Fibroblast of peridontal ligament (primary cell): ENCODE results near the gene ARMC2.
"Not testable (repeated sequence)": the region's sequence is repeated elsewhere in the genome, so short reads cannot be mapped to it uniquely, and the experiment has no call there.

Experiments used
- DNase-seq: peaks from one replicate; pipeline ENCODE4 v3.0.0-alpha.2; 2010; ENCODE audit errors: extremely low read depth

The ARMC2 gene

DNA sequence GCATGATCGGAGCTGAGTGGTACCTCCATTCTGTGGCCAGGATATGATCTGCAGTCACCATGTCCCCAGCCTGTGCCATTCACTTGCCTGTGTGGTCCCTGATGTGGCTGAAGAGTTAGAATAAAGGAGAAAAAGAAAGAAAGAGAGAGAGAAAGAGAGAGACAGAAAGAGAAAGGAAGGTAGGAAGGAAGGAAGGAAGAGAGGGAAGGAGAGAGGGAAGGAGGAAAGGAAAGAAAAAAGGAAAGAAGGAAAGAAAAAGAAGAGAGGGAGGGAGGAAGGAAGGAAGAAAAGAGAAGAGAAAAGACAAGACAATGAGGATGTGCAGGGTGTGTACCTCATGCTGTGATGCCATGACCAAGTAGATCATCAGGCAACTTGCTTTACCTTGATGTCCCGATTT, 22.1 kb downstream of the ARMC2 start:
- no peak for DNase-seq

DNA sequence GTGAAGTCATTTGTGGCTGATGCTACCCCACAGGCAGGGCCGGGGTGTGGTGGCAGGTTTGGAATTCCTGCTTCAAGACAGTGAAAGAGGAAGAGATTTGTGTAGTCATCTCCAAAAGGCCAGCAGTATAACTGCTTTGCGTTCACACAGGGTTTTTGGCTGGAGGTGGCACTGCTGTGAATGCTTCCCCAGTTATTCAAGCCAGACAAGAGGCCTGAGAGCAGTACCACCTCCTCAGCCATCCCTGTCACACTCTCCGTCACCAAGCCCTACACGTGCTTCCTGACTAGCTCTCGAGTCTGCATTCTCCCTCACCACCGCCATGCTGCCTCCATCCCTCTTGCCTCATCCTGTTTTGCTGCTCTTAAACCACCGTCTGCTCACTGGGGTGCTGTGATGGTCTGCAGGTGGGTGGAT, 23.9 kb downstream of the ARMC2 start:
- no peak for DNase-seq

DNA sequence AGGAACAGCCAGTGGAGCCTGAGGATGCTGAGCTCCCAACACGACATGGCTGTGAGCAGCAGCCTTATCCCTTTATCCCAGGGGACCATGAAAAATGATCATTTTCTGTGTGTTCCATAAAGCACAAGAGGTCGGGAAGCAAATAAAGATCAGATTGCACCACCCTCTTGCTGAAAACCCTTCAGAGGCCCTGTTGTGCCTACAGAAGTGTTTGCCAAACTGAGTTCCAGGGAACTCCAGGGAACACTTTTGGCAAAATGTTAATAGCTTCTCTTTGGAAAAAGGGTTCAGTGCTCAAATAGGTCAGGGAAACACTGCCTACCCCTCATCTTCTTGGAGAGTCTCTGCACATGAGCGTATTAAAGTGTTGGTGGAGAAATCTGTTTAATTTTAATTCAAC, 24.4 kb downstream of the ARMC2 start:
- no peak for DNase-seq

- no peak for DNase-seq
These were observed 25.0 kb downstream of the ARMC2 start for GRCh38 chr6:108873251-108873650.

GRCh38 chr6:108873971-108874370, 25.7 kb downstream of the ARMC2 start:
- DNase-seq = no peak

GRCh38 chr6:108874470-108875160, 26.4 kb downstream of the ARMC2 start:
- DNase-seq = peak; percentile 68

DNA sequence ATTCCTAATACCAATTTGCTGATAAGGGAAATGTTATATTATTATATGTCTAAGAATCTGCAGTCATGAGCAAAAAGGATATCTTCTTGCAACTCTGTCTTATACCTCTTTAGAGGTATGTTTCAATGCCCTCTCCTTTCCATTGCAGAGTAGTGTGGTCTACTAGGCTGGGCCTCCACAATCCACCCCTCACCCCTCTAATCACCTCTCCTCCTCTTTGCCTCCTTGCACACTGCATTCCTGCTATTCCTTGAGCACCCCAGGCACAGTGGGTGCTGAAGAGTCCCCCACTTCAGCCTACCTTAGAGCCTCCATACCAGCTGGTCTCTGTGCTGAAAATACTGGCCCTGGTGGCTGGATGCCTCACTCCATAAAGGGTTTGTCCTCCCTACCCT, 26.9 kb downstream of the ARMC2 start:
- no peak for DNase-seq

GRCh38 chr6:108877046-108877751, 29.0 kb downstream of the ARMC2 start:
- peak; percentile 85 for DNase-seq

DNA sequence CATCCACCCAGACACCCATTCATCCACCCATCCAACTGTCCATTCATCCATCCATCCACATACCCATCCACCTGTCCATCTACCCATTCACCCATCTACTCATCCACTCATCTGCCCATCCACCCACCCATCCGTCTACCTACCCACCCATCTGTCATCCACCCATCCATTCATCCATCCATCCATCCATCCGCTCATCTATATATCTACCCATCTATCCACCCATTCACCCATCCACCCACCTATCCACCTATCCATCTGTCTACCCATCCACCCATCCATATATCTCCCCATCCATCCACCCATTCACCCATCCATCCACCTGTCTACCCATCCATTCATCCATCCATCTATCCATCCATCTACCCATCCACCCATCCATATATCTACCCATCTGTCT, 30.7 kb downstream of the ARMC2 start:
- DNase-seq = no peak

GRCh38 chr6:108883172-108883571, 35.0 kb downstream of the ARMC2 start:
- no peak for DNase-seq

- no peak for DNase-seq
These were observed 36.2 kb downstream of the ARMC2 start for GRCh38 chr6:108884211-108885059.

DNA sequence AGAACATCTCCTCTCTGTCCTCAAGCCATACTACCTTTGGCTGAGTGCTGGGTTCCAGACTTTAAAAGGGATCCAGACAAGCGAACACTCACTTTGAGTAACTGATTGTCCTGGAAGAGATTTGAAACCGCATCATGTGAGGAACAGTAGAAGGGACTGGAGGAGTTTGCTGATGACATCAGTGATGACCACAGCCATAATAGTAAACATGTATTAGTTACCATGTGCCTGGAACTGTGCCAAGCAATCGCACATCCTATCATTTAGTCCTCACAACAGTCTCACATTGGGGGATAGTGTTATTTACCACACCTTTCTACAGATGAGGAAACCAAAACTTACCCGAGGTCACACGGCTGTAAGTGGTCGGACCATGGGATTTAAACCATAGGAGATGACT, 39.8 kb downstream of the ARMC2 start:
- DNase-seq = no peak

DNA sequence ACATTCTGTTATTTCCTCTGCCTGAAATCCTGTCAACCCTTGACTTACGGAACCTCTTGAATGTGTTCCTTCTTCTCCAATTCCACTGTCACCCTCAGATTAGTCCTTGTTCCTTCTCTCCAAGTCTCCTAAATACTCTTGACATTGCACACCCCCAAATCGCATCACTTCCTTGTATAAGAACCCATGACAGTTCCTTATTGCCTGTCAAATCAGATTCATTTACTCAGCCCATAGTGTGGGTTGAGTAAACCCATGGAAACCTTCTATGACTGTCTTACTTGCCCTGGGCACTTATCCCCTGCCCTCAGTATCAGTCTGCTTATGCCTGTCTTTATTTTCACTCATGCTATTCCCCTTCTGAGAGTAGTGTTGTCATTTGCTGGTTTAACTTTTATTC, 40.5 kb downstream of the ARMC2 start:
- no peak for DNase-seq

DNA sequence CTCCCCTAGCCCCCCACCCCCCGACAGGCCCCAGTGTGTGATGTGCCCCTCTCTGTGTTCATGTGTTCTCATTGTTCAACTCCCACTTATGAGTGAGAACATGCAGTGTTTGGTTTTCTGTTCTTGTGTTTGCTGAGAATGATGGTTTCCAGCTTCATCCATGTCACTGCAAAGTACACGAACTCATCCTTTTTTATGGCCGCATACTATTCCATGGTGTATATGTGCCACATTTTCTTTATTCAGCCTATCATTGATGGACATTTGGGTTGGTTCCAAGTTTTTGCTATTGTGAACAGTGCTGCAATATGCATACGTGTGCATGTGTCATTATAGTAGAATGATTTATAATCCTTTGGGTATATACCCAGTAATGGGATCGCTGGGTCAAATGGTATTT, 42.7 kb downstream of the ARMC2 start:
- DNase-seq = not testable (repeated sequence)

- DNase-seq = peak; percentile 62
These were observed 47.3 kb downstream of the ARMC2 start for GRCh38 chr6:108895571-108895970.

GRCh38 chr6:108896111-108896661, 48.0 kb downstream of the ARMC2 start:
- DNase-seq = peak; percentile 94

- peak; percentile 25 for DNase-seq
These were observed 49.1 kb downstream of the ARMC2 start for GRCh38 chr6:108897371-108897770.

- no peak for DNase-seq
These were observed 54.2 kb downstream of the ARMC2 start for GRCh38 chr6:108902382-108902792.

DNA sequence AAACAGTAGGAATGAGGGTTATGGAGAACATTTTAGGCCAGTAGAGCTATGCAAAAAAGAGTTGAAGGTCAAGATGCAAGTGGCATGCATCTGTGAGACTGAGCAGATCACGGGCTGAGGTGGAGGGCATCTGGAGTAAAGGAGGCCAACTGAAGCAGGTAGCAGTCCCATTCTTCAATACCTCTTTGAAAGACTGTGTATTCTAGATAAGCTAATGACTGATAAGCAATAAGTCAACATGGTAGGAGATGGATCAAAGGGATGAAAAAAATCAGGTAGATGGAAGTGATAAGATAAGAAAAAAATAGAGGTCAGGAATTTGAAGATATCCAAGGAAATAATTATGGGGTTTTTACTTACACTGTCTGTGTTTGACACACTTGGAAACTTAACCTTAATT, 55.6 kb downstream of the ARMC2 start:
- no peak for DNase-seq

- DNase-seq = no peak
These were observed 56.5 kb downstream of the ARMC2 start for GRCh38 chr6:108904741-108905140.

- DNase-seq = no peak
These were observed 66.2 kb downstream of the ARMC2 start for GRCh38 chr6:108914235-108915022.
